Measurements from ENCODE around the gene NUDT12.

NUDT12 gene

GRCh38 chr5:103562453-103563157, at the start of gene NUDT12:
NUDT12 (minus strand) TSS chr5:103562789; CDS start chr5:103560248, 2,541 bp downstream.
- peak; percentile 18 to 23 for DNase-seq

- DNase-seq, result no peak
Measured at GRCh38 chr5:103607346-103607745, 44.8 kb upstream of the NUDT12 start.

- no peak for DNase-seq
Measured at GRCh38 chr5:103605277-103605676, 42.7 kb upstream of the NUDT12 start.

GRCh38 chr5:103602438-103602837, 39.8 kb upstream of the NUDT12 start:
- DNase-seq, result no peak

GRCh38 chr5:103601314-103601713, 38.7 kb upstream of the NUDT12 start:
- DNase-seq, result no peak

- no peak for DNase-seq
Measured at GRCh38 chr5:103600086-103600485, 37.5 kb upstream of the NUDT12 start.

GRCh38 chr5:103598997-103599566, 36.5 kb upstream of the NUDT12 start:
- DNase-seq, result no peak

- no peak for DNase-seq
Measured at GRCh38 chr5:103590221-103590620, 27.6 kb upstream of the NUDT12 start.

GRCh38 chr5:103589776-103590175, 27.2 kb upstream of the NUDT12 start:
- DNase-seq, result no peak

GRCh38 chr5:103589357-103589756, 26.8 kb upstream of the NUDT12 start:
- no peak for DNase-seq

- no peak for DNase-seq
Measured at GRCh38 chr5:103587185-103587748, 24.7 kb upstream of the NUDT12 start.

GRCh38 chr5:103582364-103582763, 19.8 kb upstream of the NUDT12 start:
- DNase-seq, result no peak

- no peak for DNase-seq
Measured at GRCh38 chr5:103573411-103573810, 10.8 kb upstream of the NUDT12 start.

- DNase-seq, result no peak
Measured at GRCh38 chr5:103572454-103572853, 9.9 kb upstream of the NUDT12 start.

- DNase-seq, result no peak
Measured at GRCh38 chr5:103571730-103572129, 9.1 kb upstream of the NUDT12 start.

- DNase-seq, result no peak
Measured at GRCh38 chr5:103569313-103570060, 6.9 kb upstream of the NUDT12 start.

- no peak for DNase-seq
Measured at GRCh38 chr5:103565719-103566118, 3.1 kb upstream of the NUDT12 start.

GRCh38 chr5:103561685-103562452, 720 bp downstream of the NUDT12 start:
- DNase-seq, result no peak

- no peak for DNase-seq
Measured at GRCh38 chr5:103560826-103561225, 1.8 kb downstream of the NUDT12 start.

GRCh38 chr5:103546858-103547257, 15.7 kb downstream of the NUDT12 start:
- no peak for DNase-seq

- DNase-seq, result no peak
Measured at GRCh38 chr5:103542441-103542840, 20.1 kb downstream of the NUDT12 start.

- DNase-seq, result no peak
Measured at GRCh38 chr5:103541569-103541968, 21.0 kb downstream of the NUDT12 start.

GRCh38 chr5:103541114-103541513, 21.5 kb downstream of the NUDT12 start:
- no peak for DNase-seq
